Stimulated activated CD4-positive, alpha-beta T cell treated with anti-CD3 and anti-CD28 coated beads, Interleukin-4, amount 100 ng/mL, for 4 hours (primary cell): ENCODE data around the gene MYO19.
"Not testable (repeated sequence)": the region's sequence is repeated elsewhere in the genome, so short reads cannot be mapped to it uniquely, and the experiment has no call there.

Experiments
- DNase-seq, 2 experiments: peaks; one replicate each; pipeline ENCODE4 v3.0.0-alpha.2; 2020

Gene MYO19

DNA sequence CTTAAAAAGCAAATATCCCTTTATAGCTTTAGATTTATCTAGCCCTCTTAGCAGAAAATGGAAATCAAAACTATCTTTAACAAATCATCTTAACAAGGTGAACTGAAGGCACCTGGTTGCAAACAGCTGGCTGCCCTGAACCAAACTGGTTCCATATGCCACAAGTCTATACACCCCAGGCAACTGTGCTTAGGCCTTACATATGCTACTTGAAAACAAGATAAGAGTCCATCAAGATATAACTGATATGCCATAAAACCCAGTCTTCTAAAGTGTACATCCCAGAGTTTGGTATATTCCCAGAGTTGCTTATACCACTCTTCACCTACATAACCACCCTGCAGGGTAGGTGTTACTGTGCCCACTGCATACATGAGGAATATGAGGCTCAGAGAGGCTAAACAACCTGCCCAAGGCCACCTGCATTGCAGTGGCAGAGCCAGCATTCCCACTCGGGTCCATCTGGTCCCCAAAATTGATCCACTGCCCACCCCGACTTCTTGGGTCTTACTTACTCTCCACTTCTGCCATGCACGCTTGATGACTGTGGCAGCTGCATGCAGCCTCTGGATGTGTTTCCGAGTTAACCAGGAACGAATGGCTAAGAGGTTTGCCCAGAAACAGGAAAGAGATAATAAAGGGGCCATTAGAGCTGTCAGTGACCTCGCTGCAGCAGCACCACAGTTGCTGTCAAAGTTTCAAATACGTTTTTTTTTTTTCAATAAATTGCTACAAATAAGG is 35.9 kb downstream of the MYO19 start:
- DNase-seq: no peak

DNA sequence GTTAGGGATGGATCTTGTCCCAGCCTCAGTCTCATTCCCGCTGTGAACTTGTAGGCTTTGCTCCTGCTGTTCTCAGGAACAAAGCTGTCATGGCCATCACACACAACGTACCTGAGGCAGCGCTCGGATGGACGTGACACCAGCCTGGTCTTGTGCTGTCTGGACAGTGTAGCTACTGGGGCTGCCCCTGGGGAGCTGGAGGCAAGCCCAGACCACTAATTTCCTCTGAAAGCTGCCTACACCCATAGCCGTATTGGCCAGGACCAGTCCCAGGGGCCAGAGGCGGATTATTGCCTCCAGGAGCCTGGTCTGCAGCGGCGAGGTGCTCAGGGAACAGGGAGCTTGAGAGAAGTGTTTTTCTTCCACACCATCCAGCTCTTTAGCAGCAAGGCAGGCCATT is 36.5 kb downstream of the MYO19 start:
- no peak for DNase-seq

DNA sequence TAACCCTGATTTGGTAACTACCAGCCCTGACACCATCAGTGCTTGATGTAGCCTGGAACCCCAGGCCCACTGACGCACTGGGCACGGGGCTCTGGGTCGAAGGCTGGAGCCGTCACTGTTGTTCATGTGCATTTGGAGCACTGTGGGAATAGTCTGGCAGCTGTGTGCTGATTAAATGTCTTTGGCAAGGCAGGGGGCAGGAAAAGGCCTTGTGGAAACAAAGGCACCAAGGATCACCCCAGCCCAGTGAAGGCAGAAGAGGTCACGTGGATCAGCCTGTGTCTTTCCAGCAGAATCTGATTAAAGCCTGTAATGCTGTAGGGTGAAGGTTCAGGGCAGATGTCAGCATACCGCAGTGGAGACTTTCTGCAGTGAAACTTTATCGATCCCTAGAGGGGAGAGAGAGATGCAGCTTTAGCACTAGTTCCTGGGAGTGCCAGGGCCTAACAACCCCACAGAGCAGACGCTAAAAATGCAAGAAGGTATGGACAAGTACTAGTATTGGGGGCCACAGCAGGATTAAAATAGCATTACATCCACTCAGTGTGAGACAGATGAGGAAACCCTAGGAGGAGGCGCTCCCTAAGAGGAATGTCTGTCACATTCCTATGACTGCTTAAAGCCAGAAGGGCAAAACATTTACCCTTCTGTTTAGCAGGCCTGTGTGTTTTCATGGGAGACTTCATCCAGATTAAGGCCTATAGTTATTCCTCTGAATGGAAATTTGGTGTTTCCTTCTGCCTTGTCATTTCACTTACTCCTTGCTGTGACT is 38.5 kb downstream of the MYO19 start:
- DNase-seq: no peak

DNA sequence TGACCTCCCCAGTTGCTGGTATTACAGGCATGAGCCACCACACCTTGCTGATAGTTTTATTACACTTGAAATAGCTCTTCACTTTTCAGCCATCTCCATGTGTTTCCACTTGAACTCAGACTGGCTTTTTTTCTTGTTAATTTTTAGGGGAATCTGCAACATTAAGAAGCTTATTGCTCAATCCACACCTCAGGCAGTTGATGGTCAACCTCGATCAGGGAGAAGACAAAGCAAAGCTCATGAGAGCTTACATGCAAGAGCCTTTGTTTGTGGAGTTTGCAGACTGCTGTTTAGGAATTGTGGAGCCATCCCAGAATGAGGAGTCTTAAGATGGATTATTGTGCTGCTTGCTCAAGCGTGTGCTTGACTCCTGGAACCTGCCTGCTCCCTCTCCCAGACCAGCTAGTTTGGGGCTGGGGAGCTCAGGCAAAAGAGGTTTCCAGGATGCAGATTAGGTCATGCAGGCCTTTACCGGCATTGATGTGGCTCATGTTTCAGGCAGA is 39.5 kb downstream of the MYO19 start:
- no peak for DNase-seq

DNA sequence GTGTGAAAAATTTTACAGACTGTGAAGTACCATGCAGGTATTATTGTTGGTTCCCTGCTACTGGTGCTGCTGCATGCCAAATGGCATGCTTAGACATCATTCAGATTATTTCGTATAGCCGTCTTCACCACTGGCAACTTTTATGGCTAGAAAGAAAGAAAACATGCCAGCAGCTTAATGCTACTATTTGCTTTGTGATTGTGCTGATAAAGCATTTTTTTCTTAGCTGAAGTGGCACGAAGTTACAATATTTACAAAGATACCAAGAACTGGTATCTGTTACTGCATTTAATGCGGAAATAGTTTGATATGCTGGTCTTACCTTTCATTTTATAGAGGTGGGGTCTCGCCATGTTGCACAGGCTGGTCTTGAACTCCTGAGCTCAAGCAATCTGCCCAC is 40.0 kb downstream of the MYO19 start:
- DNase-seq: no peak

DNA sequence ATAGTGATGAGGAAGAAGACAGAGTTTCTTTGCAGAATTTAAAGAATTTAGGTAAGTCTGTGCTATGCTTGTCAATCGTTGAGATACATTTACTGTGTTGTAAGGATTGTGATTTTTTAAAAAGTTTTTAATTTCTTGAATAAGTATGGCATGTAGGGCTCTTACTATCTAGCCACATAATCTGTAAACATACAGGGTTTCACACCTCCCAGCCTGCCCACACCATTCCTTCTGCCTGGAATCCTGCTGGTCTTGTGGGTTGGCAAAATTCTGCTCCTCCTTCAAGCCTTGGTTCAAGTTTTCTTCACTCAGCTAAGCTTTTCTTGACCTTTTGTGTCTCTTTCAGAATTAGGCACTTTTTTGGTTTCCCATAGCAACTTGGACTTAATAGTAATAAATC is 40.7 kb downstream of the MYO19 start:
- DNase-seq: no peak

DNA sequence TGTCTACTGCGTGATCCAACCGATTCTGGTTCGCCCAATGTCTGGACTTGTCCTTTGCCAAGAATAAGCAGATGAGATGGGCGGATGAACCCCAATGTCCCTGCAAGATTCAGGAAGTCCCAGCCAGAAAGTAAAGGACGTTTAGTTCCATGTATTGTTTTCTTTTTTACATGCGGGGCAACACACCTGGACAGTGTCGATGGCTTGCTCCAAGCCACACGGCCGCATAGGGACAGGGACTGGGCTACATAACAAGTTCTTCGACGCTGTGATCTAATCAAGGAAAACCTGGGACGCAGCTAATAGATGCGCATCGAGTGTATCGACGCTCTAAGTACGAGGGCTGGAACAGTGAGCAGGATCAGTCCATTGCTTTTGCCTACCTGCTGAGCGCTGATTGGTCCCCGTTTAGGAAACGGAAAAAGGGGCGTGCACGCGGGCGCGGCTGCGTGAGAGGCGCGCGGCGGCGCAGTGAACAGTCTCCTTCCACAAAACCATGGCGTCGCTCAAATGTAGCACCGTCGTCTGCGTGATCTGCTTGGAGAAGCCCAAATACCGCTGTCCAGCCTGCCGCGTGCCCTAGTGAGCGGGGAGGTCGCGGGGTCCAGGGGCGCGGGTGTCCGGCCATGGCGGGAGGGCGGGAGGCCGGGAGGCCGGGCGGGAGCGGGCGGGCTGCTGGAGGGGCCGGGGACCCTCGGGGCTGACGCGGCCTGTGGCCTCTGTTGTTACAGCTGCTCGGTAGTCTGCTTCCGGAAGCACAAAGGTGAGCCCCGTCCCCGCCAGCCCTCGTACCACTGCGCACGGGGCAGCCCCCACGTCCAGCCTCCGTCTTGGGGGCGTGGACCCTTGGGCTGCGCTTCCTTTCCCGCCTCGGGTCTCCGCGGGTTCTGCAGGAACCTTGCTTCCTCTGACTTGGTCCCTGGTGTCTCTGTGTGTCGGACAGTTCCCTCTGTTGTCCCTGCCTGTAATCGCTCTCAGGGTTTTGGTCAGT is 48.2 kb downstream of the MYO19 start, which contains the start of gene ZNHIT3:
Gene ZNHIT3, plus strand, starts transcription at position 478 of the 991 bp plus-strand sequence. Its CDS starts 19 bp downstream, at position 497.
- DNase-seq: peak; percentile 84 to 89

DNA sequence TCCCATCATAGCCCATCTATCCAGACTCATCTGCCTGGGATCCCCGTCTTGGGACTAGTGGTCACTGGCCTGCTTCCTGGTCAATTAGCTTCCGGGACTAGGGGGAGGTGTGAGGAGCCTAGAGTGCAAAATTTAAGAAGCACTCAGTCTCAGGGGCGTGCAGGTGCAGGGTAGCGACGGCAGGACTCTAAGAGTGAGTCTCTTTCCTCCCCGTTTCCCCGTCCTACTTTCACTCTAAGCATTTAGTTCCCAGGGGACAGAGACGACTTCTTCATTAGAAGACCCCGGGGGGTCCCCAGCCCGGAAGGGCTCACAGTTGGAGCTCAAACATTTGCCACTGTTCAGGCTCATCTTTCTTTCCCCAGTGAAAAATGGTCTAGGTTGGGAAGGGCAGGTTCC is 48.9 kb downstream of the MYO19 start:
- no peak for DNase-seq

DNA sequence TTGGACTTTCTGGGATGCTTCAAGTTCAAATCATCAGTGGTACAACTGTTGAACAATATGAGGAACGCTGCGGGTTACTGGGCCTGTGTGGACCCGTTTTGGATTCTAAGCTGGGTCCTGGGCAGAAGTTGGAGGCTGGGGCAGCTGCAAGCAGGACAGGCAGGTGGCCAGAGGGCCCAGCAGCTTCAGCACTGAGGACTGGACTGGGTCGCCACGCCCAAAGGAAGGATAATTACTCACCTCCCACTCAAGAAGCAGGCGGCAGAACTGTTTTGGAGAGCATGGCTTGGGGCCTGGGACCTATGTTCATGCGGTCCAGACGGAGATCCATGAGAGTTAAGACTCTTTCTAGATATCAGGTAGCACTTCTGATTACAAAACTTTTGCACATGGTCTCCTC is 49.6 kb downstream of the MYO19 start:
- no peak for DNase-seq

DNA sequence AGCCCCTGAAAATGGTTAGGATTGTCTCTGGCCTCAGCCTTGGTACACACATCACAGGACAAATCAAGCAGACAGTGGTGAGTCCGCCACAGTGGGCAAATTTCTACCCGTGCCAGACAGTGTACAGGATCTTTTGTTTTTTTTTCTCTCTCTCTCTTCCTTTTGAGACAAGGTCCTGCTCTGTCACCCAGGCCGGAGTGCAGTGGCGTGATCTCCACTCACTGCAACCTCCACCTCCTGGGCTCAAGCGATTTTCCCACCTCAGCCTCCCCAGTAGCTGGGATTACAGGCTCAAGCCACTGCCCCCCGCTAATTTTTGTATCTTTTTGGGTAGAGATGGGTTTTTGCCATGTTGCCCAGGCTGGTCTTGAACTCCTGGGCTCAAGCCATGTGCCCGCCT is 50.6 kb downstream of the MYO19 start:
- not testable (repeated sequence) for DNase-seq

DNA sequence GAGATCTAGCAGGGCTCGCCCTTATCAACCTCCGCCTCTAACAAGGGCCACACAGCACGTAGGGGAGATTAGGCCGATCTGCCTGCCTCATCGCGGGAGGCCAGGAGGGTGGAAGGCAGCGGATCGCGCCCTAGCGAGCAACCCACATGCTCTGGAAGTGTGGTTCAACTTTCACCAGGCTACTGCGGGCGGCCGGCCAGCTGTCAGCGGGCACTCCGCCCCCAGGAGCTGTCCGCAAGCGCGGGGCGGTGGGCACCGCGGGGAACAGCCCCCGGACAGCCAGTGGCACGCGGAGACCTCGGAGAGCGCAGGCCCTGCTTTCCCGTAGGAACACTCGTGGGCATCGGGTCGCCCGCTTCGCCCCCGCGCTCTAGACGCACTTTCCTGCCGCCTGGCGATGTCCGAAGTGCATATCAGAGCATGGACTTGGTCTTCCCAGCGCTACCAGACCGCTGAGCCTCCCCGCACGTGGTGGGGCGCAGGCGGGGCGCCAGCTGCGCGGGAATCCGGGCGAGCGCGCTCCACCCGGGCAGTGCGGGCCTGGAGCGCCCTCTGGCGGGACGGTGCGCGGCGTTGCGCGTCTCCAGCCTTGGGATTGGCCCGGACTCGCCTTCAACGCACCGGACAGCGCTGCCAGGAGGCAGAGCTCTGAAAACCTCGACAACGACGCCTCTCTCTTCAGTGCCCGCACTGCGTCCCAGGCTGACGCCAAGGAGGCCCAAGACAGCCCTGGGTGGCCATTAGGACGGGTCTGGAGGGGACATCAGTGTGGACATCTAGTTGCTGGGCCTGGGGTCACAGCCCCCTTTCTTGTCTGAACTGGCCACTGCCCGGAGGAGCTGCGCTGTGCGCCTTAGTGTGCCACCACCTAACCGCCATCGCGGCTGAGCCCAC is 51.8 kb downstream of the MYO19 start:
- DNase-seq: peak; percentile 71 to 85

DNA sequence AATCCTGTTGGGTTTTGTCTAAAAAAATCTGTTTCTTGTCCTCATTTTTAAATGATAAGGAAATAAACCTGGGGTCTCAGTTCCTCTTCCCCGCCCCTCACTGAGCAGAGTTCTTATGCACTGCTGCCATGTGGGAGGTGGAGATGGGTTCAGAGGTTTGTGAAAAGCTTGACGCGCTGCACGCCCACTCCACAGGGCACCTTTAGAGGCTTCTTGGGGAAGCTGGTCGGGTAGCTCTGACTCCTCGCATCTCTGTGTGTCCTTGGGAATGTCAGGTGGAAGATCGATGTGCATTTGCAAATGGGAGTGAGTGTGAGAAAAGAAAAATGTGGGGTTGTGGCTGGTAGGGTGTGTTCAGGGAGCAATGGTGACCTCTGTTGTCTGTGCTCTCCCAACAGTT is 52.8 kb downstream of the MYO19 start:
- no peak for DNase-seq

DNA sequence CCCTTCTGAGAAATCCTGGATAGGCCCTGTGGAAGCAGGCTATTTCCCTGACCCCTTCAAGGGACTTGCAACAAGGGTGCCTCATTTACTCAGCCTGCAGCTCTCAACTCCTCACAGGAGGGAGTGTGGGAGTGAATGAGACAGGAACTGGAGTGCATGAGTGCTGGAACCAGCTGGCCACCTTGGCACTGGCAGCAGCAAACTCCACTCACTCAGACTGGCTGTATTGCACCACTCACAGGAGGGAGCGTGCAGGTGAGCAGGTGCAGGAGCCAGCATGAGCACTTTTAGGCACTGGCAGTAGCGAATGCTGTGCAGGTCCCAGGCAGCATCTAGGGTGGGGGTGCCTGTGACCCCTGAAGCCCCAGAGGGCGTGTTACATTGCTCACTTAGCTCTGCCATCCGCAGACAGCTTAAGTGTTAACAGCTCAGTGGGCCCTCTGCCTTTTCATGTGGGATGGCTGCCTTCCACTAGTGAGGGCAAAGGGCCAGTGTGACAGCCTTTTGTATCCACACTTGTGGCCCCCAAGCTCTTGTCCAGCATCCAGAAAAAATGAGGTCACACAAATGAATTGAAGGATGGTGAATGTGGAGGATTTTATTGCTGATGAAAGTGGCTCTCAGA is 59.2 kb downstream of the MYO19 start:
- no peak for DNase-seq

DNA sequence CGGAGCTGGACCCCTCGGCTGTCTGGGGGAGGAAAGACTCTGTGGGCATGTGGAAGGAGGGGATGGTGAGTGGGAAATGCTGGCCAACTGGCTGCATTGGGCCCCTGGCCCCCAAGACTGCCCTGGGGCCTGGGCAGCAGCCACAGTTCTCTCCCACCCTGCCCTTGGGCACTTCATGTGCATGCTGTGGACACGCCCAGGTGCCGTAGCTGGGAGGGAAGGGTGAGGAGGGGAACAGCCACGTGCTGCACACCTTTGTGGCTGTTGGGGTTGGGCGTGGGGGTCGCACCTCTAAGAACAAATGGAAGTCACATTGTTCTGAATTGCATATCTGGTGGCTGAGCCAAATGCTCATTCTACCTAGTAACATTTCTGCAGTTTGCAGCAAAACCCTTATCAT is 60.1 kb downstream of the MYO19 start:
- DNase-seq: no peak

DNA sequence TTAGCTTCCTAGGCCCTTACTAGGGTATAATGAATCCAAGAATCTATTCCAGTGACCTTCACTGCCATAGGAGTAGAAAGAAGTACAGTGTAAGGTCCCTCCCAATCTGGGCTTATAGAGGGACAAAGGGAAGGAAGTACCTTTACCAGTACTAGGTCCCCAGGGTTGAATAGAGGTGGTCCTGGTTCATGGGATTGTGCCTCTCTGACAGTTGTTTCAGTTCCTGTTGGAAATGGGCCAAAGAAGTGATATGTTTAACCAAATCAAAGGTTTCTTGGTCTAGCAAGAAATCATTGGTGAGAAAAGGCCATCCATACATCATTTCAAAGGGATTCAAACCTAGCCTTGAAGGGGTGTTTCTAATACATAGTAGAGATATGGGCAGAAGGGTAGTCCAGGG is 64.2 kb downstream of the MYO19 start:
- no peak for DNase-seq

DNA sequence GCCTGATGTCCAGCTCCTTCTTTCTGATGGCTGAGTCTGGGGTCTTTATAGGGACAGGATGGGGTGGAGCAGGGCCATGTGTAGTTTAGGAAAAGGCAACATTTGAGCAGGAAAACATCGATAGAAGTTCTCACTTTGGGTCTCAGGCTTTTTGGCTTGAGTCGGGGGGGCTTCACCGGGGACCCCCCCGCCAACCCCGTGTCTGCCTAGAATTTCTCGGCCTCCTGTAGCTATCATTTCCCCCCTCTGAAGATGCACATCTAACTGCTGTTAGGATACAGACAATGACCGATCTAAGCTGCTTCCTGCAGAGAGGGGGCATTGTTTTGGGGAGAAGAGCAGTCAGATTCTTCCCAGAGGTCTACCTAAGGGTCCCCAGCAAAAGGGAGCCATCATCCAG is 64.9 kb downstream of the MYO19 start:
- DNase-seq: no peak

DNA sequence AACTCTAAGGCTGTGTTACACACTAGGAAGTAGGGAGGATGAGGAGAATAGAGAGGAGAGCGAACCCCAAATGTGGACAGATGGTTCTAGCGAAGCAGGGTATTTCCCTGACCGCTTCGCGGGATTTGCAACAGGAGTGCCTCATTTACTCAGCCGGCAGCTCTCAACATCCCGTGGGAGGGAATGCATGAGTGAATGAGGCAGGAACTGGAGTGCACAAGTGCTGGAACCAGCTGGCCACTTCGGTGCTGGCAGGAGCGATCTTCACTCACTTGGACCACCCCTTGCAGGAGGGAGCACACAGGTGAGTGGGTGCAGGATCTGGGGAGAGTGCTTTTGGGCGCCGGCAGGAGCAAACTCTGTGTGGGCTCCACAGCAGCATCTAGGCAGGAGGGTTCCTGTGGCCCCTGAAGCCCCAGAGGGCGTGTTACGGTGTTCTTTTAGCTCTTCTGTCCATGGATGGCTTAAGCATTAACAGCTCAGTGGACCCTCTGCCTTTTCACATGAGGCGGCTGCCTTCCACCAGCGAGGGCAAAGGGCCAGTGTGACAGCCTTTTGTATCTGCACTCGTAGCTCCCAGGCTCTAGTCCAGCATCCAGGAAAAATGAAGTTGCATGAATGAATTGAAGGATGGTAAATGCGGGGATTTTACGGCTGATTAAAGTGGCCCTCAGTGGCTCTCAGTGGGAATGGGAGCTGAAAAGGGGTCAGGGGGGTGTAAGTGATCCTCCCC is 65.6 kb downstream of the MYO19 start:
- DNase-seq: no peak

DNA sequence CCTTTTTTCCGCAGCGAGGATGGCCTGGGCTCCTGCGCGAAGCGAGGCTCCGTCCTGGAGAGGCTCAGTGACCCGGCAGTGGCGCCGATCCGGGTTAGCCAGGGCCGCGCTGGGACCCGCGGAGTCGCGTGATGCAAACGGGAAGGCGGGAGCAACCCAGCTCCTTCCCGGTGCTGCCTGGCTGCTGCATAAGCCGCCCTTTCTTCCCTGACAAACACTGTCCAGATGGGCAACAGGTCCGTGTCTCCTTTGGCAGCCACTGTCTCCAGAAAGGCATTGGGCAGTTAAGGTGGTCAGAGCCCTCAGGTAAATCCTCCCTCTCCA is 69.9 kb downstream of the MYO19 start:
- no peak for DNase-seq

DNA sequence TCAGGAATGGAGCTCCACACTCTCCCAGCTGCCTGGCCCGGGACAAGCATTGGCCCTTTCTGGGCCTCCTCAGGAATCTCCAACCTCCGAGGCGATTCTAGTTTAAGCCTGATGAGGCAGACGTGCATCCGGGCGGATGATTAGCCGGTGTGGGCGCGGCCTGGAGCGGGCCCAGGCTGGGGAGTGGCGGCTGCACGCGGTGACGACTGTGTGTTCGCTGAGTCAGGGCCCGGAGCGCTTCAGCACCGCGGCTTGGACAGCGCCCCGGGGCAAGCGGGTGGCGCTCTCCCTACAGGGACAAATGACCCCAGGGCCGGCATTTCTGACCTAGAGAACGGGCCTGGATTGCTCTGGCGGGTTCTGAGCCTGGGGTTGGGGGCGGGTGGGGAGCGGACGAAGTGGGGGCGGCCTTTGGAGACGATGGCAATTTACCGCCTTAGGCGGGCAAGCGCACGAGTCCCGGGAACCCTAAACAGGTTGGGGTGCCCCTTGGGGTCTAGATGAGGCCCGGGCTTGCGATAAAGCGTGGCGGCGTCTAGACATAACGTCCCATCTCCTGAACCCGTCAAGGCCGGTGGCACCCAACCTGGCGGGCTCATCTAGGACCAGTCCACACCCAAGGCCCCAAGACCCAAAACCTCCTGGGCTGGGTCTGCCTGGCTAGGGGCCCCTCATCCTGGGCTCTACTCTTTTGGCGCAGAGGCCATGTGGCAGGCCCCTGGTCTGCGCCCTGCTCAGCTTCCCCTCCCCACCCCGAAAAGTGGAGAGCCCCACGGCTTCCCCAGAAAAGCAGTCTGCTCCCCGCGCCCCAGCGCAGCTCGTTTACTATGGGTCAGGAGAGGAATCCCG is 70.5 kb downstream of the MYO19 start:
- peak; percentile 15 to 40 for DNase-seq
